Activated naive CD8-positive, alpha-beta T cell treated with anti-CD3 and anti-CD28 coated beads, Interleukin-2, amount 50 U/mL, for 24 hours (primary cell): ENCODE data around the gene TBC1D2.

Experiments used
- ATAC-seq: fragments of 150-1000 bp; cut with Tn5 transposase; one replicate; pipeline ENCODE4 v1.10.0; 2021
- DNase-seq: peaks from one replicate; pipeline ENCODE4 v3.0.0; 2021
- H3K27ac Mint-ChIP-seq: one replicate; pipeline ENCODE4 v1.8.0; 2021; ENCODE audit warnings: mild to moderate bottlenecking, mixed read lengths
- H3K27me3 Mint-ChIP-seq: one replicate; pipeline ENCODE4 v1.8.0; 2021; ENCODE audit warnings: mixed read lengths
- H3K36me3 Mint-ChIP-seq: one replicate; pipeline ENCODE4 v1.8.0; 2021; ENCODE audit warnings: low read depth, mixed read lengths
- H3K4me1 Mint-ChIP-seq: one replicate; pipeline ENCODE4 v1.8.0; 2021; ENCODE audit warnings: mixed read lengths
- H3K4me3 Mint-ChIP-seq: one replicate; pipeline ENCODE4 v1.8.0; 2021; ENCODE audit warnings: mild to moderate bottlenecking, moderate library complexity, mixed read lengths
- H3K9me3 Mint-ChIP-seq: one replicate; pipeline ENCODE4 v1.8.0; 2021; ENCODE audit warnings: mixed read lengths

The TBC1D2 gene

GRCh38 chr9:98152526-98152925, 102.9 kb downstream of the TBC1D2 start:
- ATAC-seq, result no peak
- no peak overlapping the region for H3K27ac Mint-ChIP-seq

GRCh38 chr9:98150721-98151120, 104.7 kb downstream of the TBC1D2 start:
- Mint-ChIP-seq H3K27me3 (no peaks in the 10 kb centered on the region), H3K4me1 (no peaks in the 10 kb centered on the region), H3K27ac (no peak overlapping the region), H3K36me3 (peaks cover 3% of the 10 kb centered on the region), H3K4me3 (no peak overlapping the region), H3K9me3 (no peaks in the 10 kb centered on the region)
- no peak for ATAC-seq
- DNase-seq, result no peak

More at GRCh38 chr9:98152526-98152925, 102.9 kb downstream of the TBC1D2 start:
- no peak overlapping the region for H3K4me3 Mint-ChIP-seq
- no peaks in the 10 kb centered on the region for H3K4me1 Mint-ChIP-seq
- DNase-seq, result no peak
- no peaks in the 10 kb centered on the region for H3K9me3 Mint-ChIP-seq
- peaks cover 3% of the 10 kb centered on the region for H3K36me3 Mint-ChIP-seq
- no peaks in the 10 kb centered on the region for H3K27me3 Mint-ChIP-seq

- Mint-ChIP-seq H3K27ac (no peak overlapping the region), H3K36me3 (peaks cover 3% of the 10 kb centered on the region), H3K9me3 (no peaks in the 10 kb centered on the region), H3K27me3 (no peaks in the 10 kb centered on the region), H3K4me1 (no peaks in the 10 kb centered on the region), H3K4me3 (no peak overlapping the region)
- ATAC-seq (no peak), DNase-seq (no peak)
These were observed 105.3 kb downstream of the TBC1D2 start for GRCh38 chr9:98150164-98150563.

- Mint-ChIP-seq H3K4me3 (no peak overlapping the region), H3K36me3 (peaks cover 3% of the 10 kb centered on the region), H3K4me1 (no peaks in the 10 kb centered on the region), H3K27me3 (no peaks in the 10 kb centered on the region), H3K9me3 (no peaks in the 10 kb centered on the region), H3K27ac (no peak overlapping the region)
- DNase-seq (no peak), ATAC-seq (no peak)
These were observed 106.0 kb downstream of the TBC1D2 start for GRCh38 chr9:98149422-98149821.
